Measurements from ENCODE around the gene MPZL2.

GRCh38 chr11:118215262-118215661, 48.8 kb downstream of the MPZL2 start:
- no peak for TF ChIP-seq CTCF (IDR thresholded peaks at IDR 0.05; ENCODE audit: poor library complexity, severe bottlenecking)
- no peak for TF ChIP-seq RAD21 (conservative IDR thresholded peaks at IDR 0.05)
- TF ChIP-seq EZH2 (IDR thresholded peaks at IDR 0.05; ENCODE audit: borderline replicate concordance, insufficient read depth, low read length, poor library complexity, severe bottlenecking): no peak
- TF ChIP-seq POLR2AphosphoS5 (IDR thresholded peaks at IDR 0.05): no peak
